GM21737 (cell line): Measurements from ENCODE around the gene MYCBP2.

Experiments
- ATAC-seq: cut with Tn5 transposase; IDR thresholded peaks from one replicate; pipeline ENCODE4 v1.9.1; 2021; ENCODE audit warnings: mild to moderate bottlenecking, moderate library complexity; ENCODE audit not compliant: unreplicated experiment

Gene MYCBP2

GRCh38 chr13:77000475-77000874 lies 326.4 kb downstream of the MYCBP2 start:
- ATAC-seq, result no peak
